NCI-H1417 treated with DMSO at 0.1 percent for 48 hours (cell line): ENCODE data around the gene PRPH.
"Not testable (repeated sequence)": the region's sequence is repeated elsewhere in the genome, so short reads cannot be mapped to it uniquely, and the experiment has no call there.

Experiments
- DNase-seq: peaks from one replicate; lab custom pipeline; 2025; lab: John Stamatoyannopoulos, UW

PRPH gene

GRCh38 chr12:49276304-49277290, 18.4 kb upstream of the PRPH start:
- no peak for DNase-seq

GRCh38 chr12:49277466-49277865, 17.5 kb upstream of the PRPH start:
- no peak for DNase-seq

- no peak for DNase-seq
Measured at GRCh38 chr12:49279706-49280159, 15.2 kb upstream of the PRPH start.

- not testable (repeated sequence) for DNase-seq
Measured at GRCh38 chr12:49280545-49280944, 14.4 kb upstream of the PRPH start.

- no peak for DNase-seq
Measured at GRCh38 chr12:49282302-49282701, 12.6 kb upstream of the PRPH start.

GRCh38 chr12:49282740-49283375, 12.1 kb upstream of the PRPH start:
- not testable (repeated sequence) for DNase-seq

- no peak for DNase-seq
Measured at GRCh38 chr12:49283541-49284429, 11.2 kb upstream of the PRPH start.

- no peak for DNase-seq
Measured at GRCh38 chr12:49284672-49285071, 10.3 kb upstream of the PRPH start.

- no peak for DNase-seq
Measured at GRCh38 chr12:49287876-49288275, 7.1 kb upstream of the PRPH start.

- peak; percentile 5 for DNase-seq
Measured at GRCh38 chr12:49288412-49288853, 6.5 kb upstream of the PRPH start.

GRCh38 chr12:49288922-49289555, 5.9 kb upstream of the PRPH start:
- DNase-seq, result no peak

- DNase-seq, result no peak
Measured at GRCh38 chr12:49292729-49293055, 2.3 kb upstream of the PRPH start.

- no peak for DNase-seq
Measured at GRCh38 chr12:49293056-49293956, 1.6 kb upstream of the PRPH start.

- no peak for DNase-seq
Measured at GRCh38 chr12:49294086-49294803, 702 bp upstream of the PRPH start.

GRCh38 chr12:49294804-49295081, 204 bp upstream of the PRPH start:
- DNase-seq, result no peak

GRCh38 chr12:49296034-49296835, 1.3 kb downstream of the PRPH start:
- DNase-seq, result no peak

GRCh38 chr12:49296836-49297694, 2.1 kb downstream of the PRPH start:
- DNase-seq, result no peak

- DNase-seq, result no peak
Measured at GRCh38 chr12:49297695-49298060, 2.7 kb downstream of the PRPH start.
